Karpas-422 (cell line): ENCODE measurements around the gene CTDP1. TPM values are rescaled to one million over a fixed set of nuclear protein-coding genes. Genes with fewer than 3 reads are reported as not detected.

Source experiments
- DNase-seq: peaks from one replicate; pipeline ENCODE4 v3.0.0-alpha.2; 2015
- H2AFZ ChIP-seq: fragments of 200-600 bp; sonication (generic); 2 replicates; pipeline ENCODE4 v1.6.1; 2014; ENCODE audit warnings: antibody characterized with exemption, low read length, mixed read lengths
- H3K27ac ChIP-seq: fragments of 200-600 bp; sonication (generic); 2 replicates; pipeline ENCODE4 v1.5.1; 2014; ENCODE audit warnings: mild to moderate bottlenecking, low read length, moderate library complexity
- H3K27me3 ChIP-seq: fragments of 200-600 bp; sonication (generic); 2 replicates; pipeline ENCODE4 v1.6.1; 2014; ENCODE audit warnings: low read length, mixed read lengths
- H3K36me3 ChIP-seq: fragments of 200-600 bp; sonication (generic); 2 replicates; pipeline ENCODE4 v1.6.1; 2014; ENCODE audit warnings: low read length, mixed read lengths; ENCODE audit not compliant: insufficient read depth
- H3K4me1 ChIP-seq: fragments of 200-600 bp; sonication (generic); 2 replicates; pipeline ENCODE4 v1.6.1; 2014; ENCODE audit warnings: mild to moderate bottlenecking, low read length, mixed read lengths
- H3K4me2 ChIP-seq: fragments of 200-600 bp; sonication (generic); 2 replicates; pipeline ENCODE4 v1.6.1; 2014; ENCODE audit warnings: low read length, low read depth, mild to moderate bottlenecking; ENCODE audit not compliant: poor library complexity, severe bottlenecking
- H3K4me3 ChIP-seq: fragments of 200-600 bp; sonication (generic); 2 replicates; pipeline ENCODE4 v1.5.1; 2014; ENCODE audit warnings: mild to moderate bottlenecking, antibody characterized with exemption, low read length, mixed read lengths
- H3K79me2 ChIP-seq: fragments of 200-600 bp; sonication (generic); 2 replicates; pipeline ENCODE4 v1.6.1; 2014; ENCODE audit warnings: mild to moderate bottlenecking, low read length, mixed read lengths
- H3K9ac ChIP-seq: fragments of 200-600 bp; sonication (generic); 2 replicates; pipeline ENCODE4 v1.6.0; 2014; ENCODE audit warnings: low read length
- H3K9me2 ChIP-seq: fragments of 200-600 bp; sonication (generic), shearing (Covaris generic); replicated peaks from 2 replicates; pipeline ENCODE4 v1.6.0; 2014; ENCODE audit warnings: mild to moderate bottlenecking, low read length, moderate library complexity; ENCODE audit not compliant: insufficient read depth
- H3K9me3 ChIP-seq: fragments of 300-700, 200-600 bp; sonication (generic); 2 replicates; pipeline ENCODE4 v1.6.1; 2014; ENCODE audit warnings: low read length, mixed read lengths
- H4K20me1 ChIP-seq: fragments of 200-600 bp; sonication (generic); 2 replicates; pipeline ENCODE4 v1.6.1; 2014; ENCODE audit warnings: mild to moderate bottlenecking, antibody characterized with exemption, low read length, low read depth; ENCODE audit not compliant: insufficient read depth
- total RNA-seq: library from RNA; depleted of rRNA; stranded (reverse); fragments of >200 nt; shearing (Covaris generic); gene quantifications from 2 replicates; pipeline ENCODE4 v1.2.3, GENCODE V29; 2014; ENCODE audit warnings: low replicate concordance

Gene CTDP1
- total RNA-seq, 1 experiment from 2014 or later = 14.1 TPM

GRCh38 chr18:79683626-79684282 lies 4.2 kb downstream of the CTDP1 start:
- H3K9me3 ChIP-seq = no peaks in the 10 kb centered on the region
- DNase-seq = no peak
- H3K9me2 ChIP-seq = no peaks in the 10 kb centered on the region
- no peaks in the 10 kb centered on the region for H3K27me3 ChIP-seq
- no peak overlapping the region for H3K4me3 ChIP-seq
- H2AFZ ChIP-seq = no peak overlapping the region
- peaks cover 67% of the 10 kb centered on the region for H4K20me1 ChIP-seq
- peaks cover 17% of the 10 kb centered on the region for H3K4me1 ChIP-seq
- H3K4me2 ChIP-seq = no peak overlapping the region
- H3K79me2 ChIP-seq = peaks cover 78% of the 10 kb centered on the region
- H3K27ac ChIP-seq = no peak overlapping the region
- peaks cover 7% of the 10 kb centered on the region; the same call in 1 of the 2 replicates for H3K36me3 ChIP-seq
- no peak overlapping the region for H3K9ac ChIP-seq

DNA sequence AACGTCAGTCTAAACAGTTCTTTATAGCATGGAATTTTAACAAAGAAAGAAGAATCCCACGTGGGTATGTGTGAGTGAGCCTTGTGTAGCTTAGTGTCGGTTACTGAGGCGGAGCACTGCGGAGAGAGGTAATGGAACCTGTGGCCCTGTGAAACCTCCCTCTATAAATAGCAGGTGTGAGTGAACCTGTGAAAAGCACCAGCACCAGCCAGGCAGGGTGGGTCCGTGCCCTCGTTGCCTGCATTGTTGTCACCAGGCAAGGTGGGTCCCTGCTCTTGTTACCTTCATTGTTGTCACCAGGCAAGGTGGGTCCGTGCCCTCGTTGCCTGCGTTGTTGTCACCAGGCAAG lies 4.7 kb downstream of the CTDP1 start:
- Histone ChIP-seq H2AFZ (no peak overlapping the region), H3K27me3 (no peaks in the 10 kb centered on the region), H4K20me1 (peaks cover 67% of the 10 kb centered on the region), H3K9me2 (no peaks in the 10 kb centered on the region), H3K9me3 (no peaks in the 10 kb centered on the region), H3K4me2 (no peak overlapping the region), H3K9ac (no peak overlapping the region), H3K79me2 (peaks cover 83% of the 10 kb centered on the region), H3K36me3 (peaks cover 7% of the 10 kb centered on the region; the same call in 1 of the 2 replicates), H3K4me3 (no peak overlapping the region), H3K27ac (no peak overlapping the region), H3K4me1 (peaks cover 17% of the 10 kb centered on the region)
- DNase-seq = no peak

- Histone ChIP-seq H3K9me2 (no peaks in the 10 kb centered on the region), H3K27ac (no peak overlapping the region), H3K27me3 (no peaks in the 10 kb centered on the region), H3K9ac (no peak overlapping the region), H3K4me1 (peaks cover 17% of the 10 kb centered on the region), H2AFZ (no peak overlapping the region), H3K36me3 (peaks cover 7% of the 10 kb centered on the region; the same call in 1 of the 2 replicates), H4K20me1 (peaks cover 67% of the 10 kb centered on the region), H3K9me3 (no peaks in the 10 kb centered on the region), H3K4me3 (no peak overlapping the region), H3K79me2 (peaks cover 88% of the 10 kb centered on the region), H3K4me2 (no peak overlapping the region)
- DNase-seq = no peak
Observed at GRCh38 chr18:79684787-79685186, 5.2 kb downstream of the CTDP1 start.

GRCh38 chr18:79685281-79685680 lies 5.7 kb downstream of the CTDP1 start:
- no peak overlapping the region for H3K4me3 ChIP-seq
- H3K4me1 ChIP-seq = peaks cover 17% of the 10 kb centered on the region
- no peak overlapping the region for H3K27ac ChIP-seq
- no peak overlapping the region for H3K4me2 ChIP-seq
- H3K9ac ChIP-seq = no peak overlapping the region
- H3K9me3 ChIP-seq = no peaks in the 10 kb centered on the region
- DNase-seq = no peak
- peaks cover 90% of the 10 kb centered on the region for H3K79me2 ChIP-seq
- no peak overlapping the region for H2AFZ ChIP-seq
- H3K36me3 ChIP-seq = peaks cover 7% of the 10 kb centered on the region; the same call in 1 of the 2 replicates
- no peaks in the 10 kb centered on the region for H3K27me3 ChIP-seq
- H3K9me2 ChIP-seq = no peaks in the 10 kb centered on the region
- peaks cover 70% of the 10 kb centered on the region for H4K20me1 ChIP-seq

DNA sequence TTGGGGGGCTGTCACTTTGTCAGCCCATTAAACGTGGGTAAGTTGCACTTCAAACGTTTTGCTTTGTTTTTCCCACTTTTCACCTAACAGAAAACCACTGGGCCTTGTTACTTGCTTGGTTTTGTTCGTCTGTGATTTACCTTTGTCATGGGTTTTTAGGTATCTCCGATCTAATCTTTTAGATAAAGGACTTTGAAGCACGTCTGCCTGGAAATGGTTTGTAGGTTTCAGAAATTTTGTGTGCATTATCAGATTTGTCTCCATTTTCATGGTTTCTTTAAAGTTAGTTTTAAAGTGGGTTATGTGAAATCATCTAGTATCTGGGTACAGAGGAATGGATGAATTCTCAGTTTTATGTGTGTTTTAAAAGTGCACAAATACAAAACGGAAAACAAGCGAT lies 6.4 kb downstream of the CTDP1 start:
- H3K79me2 ChIP-seq = peaks cover 90% of the 10 kb centered on the region
- H2AFZ ChIP-seq = no peak overlapping the region
- no peaks in the 10 kb centered on the region for H3K9me2 ChIP-seq
- peaks cover 7% of the 10 kb centered on the region; the same call in 1 of the 2 replicates for H3K36me3 ChIP-seq
- H3K4me1 ChIP-seq = peaks cover 11% of the 10 kb centered on the region
- H3K9ac ChIP-seq = no peak overlapping the region
- no peak overlapping the region for H3K4me3 ChIP-seq
- peaks cover 70% of the 10 kb centered on the region for H4K20me1 ChIP-seq
- H3K9me3 ChIP-seq = no peaks in the 10 kb centered on the region
- DNase-seq = no peak
- H3K4me2 ChIP-seq = no peak overlapping the region
- H3K27me3 ChIP-seq = no peaks in the 10 kb centered on the region
- H3K27ac ChIP-seq = no peak overlapping the region

GRCh38 chr18:79687806-79688205 lies 8.2 kb downstream of the CTDP1 start:
- no peaks in the 10 kb centered on the region for H3K9me2 ChIP-seq
- H3K4me3 ChIP-seq = no peak overlapping the region
- H3K4me1 ChIP-seq = no peaks in the 10 kb centered on the region
- H2AFZ ChIP-seq = no peak overlapping the region
- H3K9ac ChIP-seq = no peak overlapping the region
- H3K79me2 ChIP-seq = peaks cover 85% of the 10 kb centered on the region
- no peaks in the 10 kb centered on the region for H3K27me3 ChIP-seq
- no peak overlapping the region for H3K4me2 ChIP-seq
- H3K27ac ChIP-seq = no peak overlapping the region
- no peak for DNase-seq
- H3K9me3 ChIP-seq = no peaks in the 10 kb centered on the region
- H3K36me3 ChIP-seq = peaks cover 7% of the 10 kb centered on the region; the same call in 1 of the 2 replicates
- H4K20me1 ChIP-seq = peaks cover 63% of the 10 kb centered on the region

GRCh38 chr18:79690071-79690470 lies 10.5 kb downstream of the CTDP1 start:
- DNase-seq = no peak
- H3K27me3 ChIP-seq = no peaks in the 10 kb centered on the region
- H2AFZ ChIP-seq = no peak overlapping the region
- H3K27ac ChIP-seq = no peak overlapping the region
- H3K9me2 ChIP-seq = no peaks in the 10 kb centered on the region
- no peak overlapping the region for H3K4me3 ChIP-seq
- H3K4me1 ChIP-seq = no peaks in the 10 kb centered on the region
- peaks cover 82% of the 10 kb centered on the region for H3K79me2 ChIP-seq
- peaks cover 7% of the 10 kb centered on the region; the same call in 1 of the 2 replicates for H3K36me3 ChIP-seq
- no peaks in the 10 kb centered on the region for H3K9me3 ChIP-seq
- H4K20me1 ChIP-seq = peaks cover 59% of the 10 kb centered on the region
- H3K9ac ChIP-seq = no peak overlapping the region
- no peak overlapping the region for H3K4me2 ChIP-seq

DNA sequence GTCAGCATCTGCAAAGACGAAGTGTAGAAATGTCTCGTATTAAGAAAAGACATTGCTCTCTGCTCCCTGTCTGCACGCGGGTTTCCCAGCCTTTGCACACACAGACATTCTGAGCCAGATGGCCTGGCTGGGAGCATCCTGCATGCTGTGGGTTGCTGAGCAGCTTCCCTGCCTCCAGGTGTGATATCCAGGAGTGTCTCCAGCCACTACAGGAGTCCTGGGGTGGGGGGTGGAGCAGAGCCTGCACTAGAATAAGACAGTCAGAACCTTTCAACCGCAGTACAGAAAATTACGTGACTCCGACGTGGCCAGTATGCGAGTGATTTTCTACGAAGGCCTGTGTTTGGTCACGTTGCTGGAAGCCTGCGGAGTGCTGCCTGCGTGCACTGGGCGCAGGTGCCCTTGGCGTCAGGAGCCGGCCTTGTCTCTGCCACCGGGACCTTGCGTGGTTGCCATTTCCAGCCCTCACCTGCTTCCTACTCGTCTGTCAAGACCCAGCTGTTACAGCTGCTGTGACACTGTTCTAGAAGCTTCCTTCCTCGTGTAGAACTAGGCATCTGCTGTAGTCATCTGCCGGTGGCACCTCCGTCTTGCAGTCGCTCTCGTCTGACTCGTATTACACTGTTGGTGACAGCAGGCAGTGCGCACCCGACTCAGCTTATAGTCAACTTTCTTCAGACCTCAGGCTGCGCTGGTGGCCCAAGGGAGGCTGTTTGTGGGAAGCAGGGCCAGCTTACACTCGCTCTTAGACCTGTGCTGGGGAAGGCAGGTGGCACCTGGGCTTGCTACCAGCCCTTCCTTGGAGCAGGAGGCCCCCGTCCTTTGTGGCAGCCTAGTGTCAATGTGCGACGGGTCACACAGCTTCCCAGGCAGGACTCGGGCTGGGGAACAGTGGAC lies 11.2 kb downstream of the CTDP1 start:
- Histone ChIP-seq H3K27ac (no peak overlapping the region), H3K27me3 (no peaks in the 10 kb centered on the region), H3K79me2 (peaks cover 79% of the 10 kb centered on the region), H3K9ac (no peak overlapping the region), H3K36me3 (peaks cover 7% of the 10 kb centered on the region; the same call in 1 of the 2 replicates), H2AFZ (no peak overlapping the region), H4K20me1 (peaks cover 59% of the 10 kb centered on the region), H3K9me2 (no peaks in the 10 kb centered on the region), H3K9me3 (no peaks in the 10 kb centered on the region), H3K4me2 (no peak overlapping the region), H3K4me1 (no peaks in the 10 kb centered on the region), H3K4me3 (no peak overlapping the region)
- peak; percentile 55 for DNase-seq
